ENCODE data around the gene RNF181. TPM values are rescaled to one million over a fixed set of nuclear protein-coding genes. Genes with fewer than 3 reads are reported as not detected.

RNF181 gene
- total and polyA plus RNA-seq, 2 of the 13 experiments (the other 11 are each of a cell fraction or from before 2014, with no cell fraction given) = 224 to 578 TPM

- TF ChIP-seq PREB (CRISPR knock-in tag; IDR thresholded peaks at IDR 0.05) = no peak
- peak; percentile 74; the same call in 1 of the 2 replicates for TF ChIP-seq RFX5 (IDR thresholded peaks at IDR 0.05; ENCODE audit: low read depth, low read length)
- TF ChIP-seq SP1 (IDR thresholded peaks at IDR 0.05) = no peak
- TF ChIP-seq SP1 (CRISPR knock-in tag; IDR thresholded peaks at IDR 0.05) = no peak
- peak; percentile 50; the same call in 1 of the 2 replicates for TF ChIP-seq ZNF264 (CRISPR knock-in tag; IDR thresholded peaks at IDR 0.05)
- TF ChIP-seq ZNF12 (CRISPR knock-in tag; IDR thresholded peaks at IDR 0.05) = peak; percentile 58
- TF ChIP-seq ZFP1 (CRISPR knock-in tag; IDR thresholded peaks at IDR 0.05) = no peak; the same call in 1 of the 2 replicates
- TF ChIP-seq ZBTB39 (CRISPR knock-in tag; IDR thresholded peaks at IDR 0.05) = 0 out of 2 replicates have a peak, but pooled peaks have one; percentile 45
- TF ChIP-seq TEF (CRISPR knock-in tag; IDR thresholded peaks at IDR 0.05) = no peak
- peak; percentile 63 for TF ChIP-seq YEATS2 (CRISPR knock-in tag; IDR thresholded peaks at IDR 0.05; ENCODE audit: borderline replicate concordance)
- TF ChIP-seq KDM1A (CRISPR knock-in tag; IDR thresholded peaks at IDR 0.05) = no peak
- TF ChIP-seq ZNF281 (CRISPR knock-in tag; IDR thresholded peaks at IDR 0.05; ENCODE audit: borderline replicate concordance) = peak; percentile 23; the same call in 1 of the 2 replicates
- TF ChIP-seq REXO4 (CRISPR knock-in tag; IDR thresholded peaks at IDR 0.05; ENCODE audit: borderline replicate concordance) = no peak
- TF ChIP-seq RARG (CRISPR knock-in tag; IDR thresholded peaks at IDR 0.05; ENCODE audit: low read depth) = no peak
- peak; percentile 41; the same call in 1 of the 2 replicates for TF ChIP-seq MTA1 (CRISPR knock-in tag; IDR thresholded peaks at IDR 0.05; ENCODE audit: borderline replicate concordance)
- TF ChIP-seq HOMEZ (CRISPR knock-in tag; IDR thresholded peaks at IDR 0.05; ENCODE audit: low read depth) = peak; percentile 74; the same call in 1 of the 2 replicates
- no peak for TF ChIP-seq ZNF17 (CRISPR knock-in tag; IDR thresholded peaks at IDR 0.05)
- no peak; the same call in 1 of the 2 replicates for TF ChIP-seq AHR (CRISPR knock-in tag; IDR thresholded peaks at IDR 0.05)
- no peak for TF ChIP-seq SMARCC2 (IDR thresholded peaks at IDR 0.05)
- TF ChIP-seq KLF9 (CRISPR knock-in tag; IDR thresholded peaks at IDR 0.05; ENCODE audit: low read depth) = no peak; the same call in 1 of the 2 replicates
- no peak for TF ChIP-seq NR2F1 (CRISPR knock-in tag; IDR thresholded peaks at IDR 0.05)
Measured at GRCh38 chr2:85595301-85596025, at the start of gene RNF181 (continued).
